Stimulated activated CD4-positive, alpha-beta T cell treated with anti-CD3 and anti-CD28 coated beads, Interleukin-2, amount 100 ng/mL, for 24 hours (primary cell): ENCODE results near the gene ATP8B3.

Experiments
- DNase-seq, 2 donors: peaks; one replicate each; pipeline ENCODE4 v3.0.0-alpha.2; 2020

The ATP8B3 gene

GRCh38 chr19:1851654-1852580, 39.8 kb upstream of the ATP8B3 start:
- DNase-seq: peak; percentile 58 to 66

GRCh38 chr19:1850809-1851653, 39.0 kb upstream of the ATP8B3 start:
- no peak for DNase-seq

GRCh38 chr19:1849886-1850398, 37.9 kb upstream of the ATP8B3 start:
- no peak for DNase-seq

GRCh38 chr19:1849132-1849474, 37.0 kb upstream of the ATP8B3 start:
- no peak for DNase-seq

GRCh38 chr19:1848399-1849131, 36.5 kb upstream of the ATP8B3 start, which contains the start of gene REXO1:
TSS of gene REXO1 (minus strand) at chr19:1848483. CDS start at chr19:1848358, 125 bp downstream.
- peak; percentile 98 to 99 for DNase-seq

GRCh38 chr19:1847684-1848398, 35.8 kb upstream of the ATP8B3 start:
- DNase-seq: peak in 1 of 2 donors; percentile 48

GRCh38 chr19:1847348-1847683, 35.2 kb upstream of the ATP8B3 start:
- DNase-seq: no peak

- no peak for DNase-seq
These were observed 34.6 kb upstream of the ATP8B3 start for GRCh38 chr19:1846517-1847204.

- DNase-seq: no peak
These were observed 33.6 kb upstream of the ATP8B3 start for GRCh38 chr19:1845642-1846041.

GRCh38 chr19:1845125-1845515, 33.0 kb upstream of the ATP8B3 start:
- no peak for DNase-seq

- no peak for DNase-seq
These were observed 32.5 kb upstream of the ATP8B3 start for GRCh38 chr19:1844513-1845124.

GRCh38 chr19:1843646-1844394, 31.7 kb upstream of the ATP8B3 start:
- DNase-seq: no peak

GRCh38 chr19:1843116-1843515, 31.0 kb upstream of the ATP8B3 start:
- DNase-seq: no peak

GRCh38 chr19:1841209-1841924, 29.3 kb upstream of the ATP8B3 start:
- DNase-seq: no peak

GRCh38 chr19:1840541-1841115, 28.6 kb upstream of the ATP8B3 start:
- no peak for DNase-seq

- no peak for DNase-seq
These were observed 27.8 kb upstream of the ATP8B3 start for GRCh38 chr19:1839658-1840540.

- DNase-seq: peak; percentile 75 to 76
These were observed 25.6 kb upstream of the ATP8B3 start for GRCh38 chr19:1837625-1838105.

- DNase-seq: no peak
These were observed 25.1 kb upstream of the ATP8B3 start for GRCh38 chr19:1837222-1837565.
